ENCODE results near the gene BDH1. TPM values are rescaled to one million over a fixed set of nuclear protein-coding genes. Genes with fewer than 3 reads are reported as not detected.

Gene BDH1
- polyA plus RNA-seq, 1 experiment, result 6.1 TPM

DNA sequence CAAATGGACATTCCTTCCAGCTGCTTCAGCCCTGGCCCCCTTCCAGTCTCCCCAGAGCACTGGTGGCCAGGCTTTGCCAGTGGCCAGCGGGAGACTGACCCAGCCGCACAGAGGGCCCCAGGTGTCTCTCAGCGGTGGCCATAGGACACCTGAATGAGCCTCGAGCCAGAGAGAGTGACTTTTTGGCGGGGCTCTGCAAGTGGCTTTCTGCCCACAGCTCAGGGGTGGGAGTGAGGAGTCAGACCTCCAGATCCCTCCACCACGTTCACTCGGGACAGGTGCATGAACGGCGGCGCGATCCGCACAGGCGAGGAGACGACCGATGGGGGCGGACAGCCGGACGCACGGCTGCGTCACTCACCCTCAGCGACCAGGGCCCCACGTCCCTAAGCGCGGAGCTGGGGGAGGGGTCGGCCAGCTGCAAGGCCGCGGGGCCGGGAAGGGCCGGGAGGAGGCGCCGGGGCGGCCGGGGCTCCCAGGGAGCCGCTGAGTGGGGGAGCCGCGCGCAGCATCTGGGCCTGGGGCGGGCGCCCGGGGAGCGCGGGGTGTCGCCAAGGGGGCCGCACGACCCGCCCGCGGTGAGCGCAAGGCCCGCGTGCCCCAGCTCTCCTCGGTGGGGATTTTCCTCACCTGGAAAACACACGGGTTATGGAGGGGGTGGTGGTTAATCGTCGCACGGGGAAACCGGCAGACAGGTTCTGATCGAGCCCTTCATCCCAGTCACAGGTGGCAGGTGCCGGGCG, 57.1 kb downstream of the BDH1 start:
- no peak overlapping the region for H3K27ac ChIP-seq (ENCODE audit: low read depth, low read length)
- TF ChIP-seq, protein P1, sequence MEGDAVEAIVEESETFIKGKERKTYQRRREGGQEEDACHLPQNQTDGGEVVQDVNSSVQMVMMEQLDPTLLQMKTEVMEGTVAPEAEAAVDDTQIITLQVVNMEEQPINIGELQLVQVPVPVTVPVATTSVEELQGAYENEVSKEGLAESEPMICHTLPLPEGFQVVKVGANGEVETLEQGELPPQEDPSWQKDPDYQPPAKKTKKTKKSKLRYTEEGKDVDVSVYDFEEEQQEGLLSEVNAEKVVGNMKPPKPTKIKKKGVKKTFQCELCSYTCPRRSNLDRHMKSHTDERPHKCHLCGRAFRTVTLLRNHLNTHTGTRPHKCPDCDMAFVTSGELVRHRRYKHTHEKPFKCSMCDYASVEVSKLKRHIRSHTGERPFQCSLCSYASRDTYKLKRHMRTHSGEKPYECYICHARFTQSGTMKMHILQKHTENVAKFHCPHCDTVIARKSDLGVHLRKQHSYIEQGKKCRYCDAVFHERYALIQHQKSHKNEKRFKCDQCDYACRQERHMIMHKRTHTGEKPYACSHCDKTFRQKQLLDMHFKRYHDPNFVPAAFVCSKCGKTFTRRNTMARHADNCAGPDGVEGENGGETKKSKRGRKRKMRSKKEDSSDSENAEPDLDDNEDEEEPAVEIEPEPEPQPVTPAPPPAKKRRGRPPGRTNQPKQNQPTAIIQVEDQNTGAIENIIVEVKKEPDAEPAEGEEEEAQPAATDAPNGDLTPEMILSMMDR (IDR thresholded peaks at IDR 0.05; ENCODE audit: low read depth, low read length), result no peak
- CTCF ChIA-PET, result interaction anchor here (1.1 kb wide), 1 partner anchor 242 kb away, joined by 5 read pairs; no protein-coding TSS in a partner anchor
- peaks cover 13% of the 10 kb centered on the region for H3K9me3 ChIP-seq (ENCODE audit: control insufficient read depth, insufficient read depth, low read length)
- DNase-seq (ENCODE audit: low read depth, low spot score), result no peak
- POLR2A ChIA-PET, result no interaction called here
- no peaks in the 10 kb centered on the region for H3K27me3 ChIP-seq (ENCODE audit: control insufficient read depth, insufficient read depth, low read length)
- no peak overlapping the region for H3K4me3 ChIP-seq (ENCODE audit: low read depth, low read length)

DNA sequence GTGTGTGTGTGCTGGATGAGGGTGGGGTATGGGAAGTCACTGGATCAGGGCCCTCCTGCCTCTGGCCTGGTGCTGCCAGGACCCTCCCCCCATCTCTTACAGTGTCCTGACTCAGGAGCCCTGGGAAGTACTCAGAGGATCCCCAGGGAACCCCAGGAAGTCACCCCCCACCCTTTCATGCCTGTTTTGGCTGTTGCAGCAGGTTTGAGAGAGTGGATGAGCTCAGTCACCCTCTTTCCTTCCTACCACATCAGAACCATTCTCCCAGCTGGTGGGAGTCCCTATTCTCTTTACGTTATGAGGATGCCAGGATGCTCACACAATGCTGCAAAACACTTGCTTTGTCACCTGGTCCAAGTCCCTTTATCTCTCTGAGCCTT, 59.0 kb downstream of the BDH1 start:
- H3K9me3 ChIP-seq (ENCODE audit: control insufficient read depth, insufficient read depth, low read length), result peaks cover 9% of the 10 kb centered on the region
- DNase-seq (ENCODE audit: low read depth, low spot score), result no peak
- POLR2A ChIA-PET, result no interaction called here
- H3K4me3 ChIP-seq (ENCODE audit: low read depth, low read length), result no peak overlapping the region
- no peak overlapping the region for H3K27ac ChIP-seq (ENCODE audit: low read depth, low read length)
- H3K27me3 ChIP-seq (ENCODE audit: control insufficient read depth, insufficient read depth, low read length), result no peaks in the 10 kb centered on the region
- TF ChIP-seq, protein P1 (IDR thresholded peaks at IDR 0.05; ENCODE audit: low read depth, low read length), result no peak
- CTCF ChIA-PET, result interaction anchor here (0.6 kb wide), 1 partner anchor 241 kb away, joined by 5 read pairs; no protein-coding TSS in a partner anchor

DNA sequence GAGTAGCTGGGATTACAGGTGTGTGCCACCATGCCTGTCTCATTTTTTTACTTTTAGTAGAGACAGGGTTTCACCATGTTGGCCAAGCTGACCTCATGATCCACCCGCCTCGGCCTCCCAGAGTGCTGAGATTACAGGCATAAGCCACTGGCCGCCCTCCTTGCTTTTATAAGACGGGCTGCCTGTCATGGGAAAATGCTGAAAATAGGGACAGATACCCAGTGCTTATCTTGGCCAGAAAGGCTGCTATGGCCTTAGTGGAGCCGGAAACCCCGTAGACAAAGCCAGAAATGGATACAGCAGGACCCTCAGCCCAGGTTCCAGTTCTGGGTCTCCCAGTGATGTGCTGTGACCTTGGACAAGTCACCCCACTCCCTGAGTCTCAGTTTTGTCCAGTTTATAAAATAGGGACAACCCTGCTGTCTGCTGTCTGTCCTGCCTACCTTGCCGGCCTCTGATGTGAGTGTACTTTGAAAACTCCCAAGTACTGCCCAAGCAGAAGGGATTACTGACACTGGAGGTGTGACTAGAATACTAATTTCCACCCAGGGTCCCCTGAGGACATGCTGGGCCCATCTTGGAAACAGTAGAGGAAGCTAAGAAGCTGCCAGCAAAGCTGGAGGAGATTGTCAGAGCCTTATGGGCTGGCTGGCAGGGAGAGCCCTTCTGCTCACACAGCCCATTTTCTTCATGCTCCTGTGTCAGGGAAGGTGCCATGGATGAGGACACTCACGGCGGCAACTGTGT, 59.6 kb downstream of the BDH1 start:
- Histone ChIP-seq H3K9me3 (ENCODE audit: control insufficient read depth, insufficient read depth, low read length) (peaks cover 9% of the 10 kb centered on the region), H3K27ac (ENCODE audit: low read depth, low read length) (no peak overlapping the region), H3K27me3 (ENCODE audit: control insufficient read depth, insufficient read depth, low read length) (no peaks in the 10 kb centered on the region), H3K4me3 (ENCODE audit: low read depth, low read length) (no peak overlapping the region)
- CTCF ChIA-PET, result no interaction called here
- DNase-seq (ENCODE audit: low read depth, low spot score), result no peak
- POLR2A ChIA-PET, result no interaction called here
- TF ChIP-seq, protein P1 (IDR thresholded peaks at IDR 0.05; ENCODE audit: low read depth, low read length), result no peak

DNA sequence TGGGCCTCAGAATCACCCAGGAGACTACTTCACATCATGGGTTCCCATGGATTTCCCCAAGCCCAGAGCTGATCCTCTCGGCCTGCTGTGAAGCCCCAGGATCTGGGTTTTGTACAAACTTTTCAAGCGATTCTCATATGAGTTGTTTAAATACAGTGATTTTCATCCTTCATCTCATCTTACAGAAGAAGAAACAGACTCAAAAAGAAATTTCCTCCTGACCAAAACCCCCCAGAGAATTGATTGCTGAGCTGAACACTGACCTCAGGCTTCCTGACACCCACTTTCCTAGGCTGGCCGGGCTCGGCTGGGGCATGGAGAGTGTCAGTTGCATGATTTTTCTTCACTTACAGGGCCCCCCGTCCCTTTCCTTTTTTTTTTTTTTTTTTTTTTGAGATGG, 60.3 kb downstream of the BDH1 start:
- H3K27me3 ChIP-seq (ENCODE audit: control insufficient read depth, insufficient read depth, low read length), result no peaks in the 10 kb centered on the region
- no peak overlapping the region for H3K27ac ChIP-seq (ENCODE audit: low read depth, low read length)
- POLR2A ChIA-PET, result no interaction called here
- no peak for DNase-seq (ENCODE audit: low read depth, low spot score)
- H3K9me3 ChIP-seq (ENCODE audit: control insufficient read depth, insufficient read depth, low read length), result peaks cover 9% of the 10 kb centered on the region
- TF ChIP-seq, protein P1 (IDR thresholded peaks at IDR 0.05; ENCODE audit: low read depth, low read length), result no peak
- H3K4me3 ChIP-seq (ENCODE audit: low read depth, low read length), result no peak overlapping the region
- CTCF ChIA-PET, result no interaction called here

DNA sequence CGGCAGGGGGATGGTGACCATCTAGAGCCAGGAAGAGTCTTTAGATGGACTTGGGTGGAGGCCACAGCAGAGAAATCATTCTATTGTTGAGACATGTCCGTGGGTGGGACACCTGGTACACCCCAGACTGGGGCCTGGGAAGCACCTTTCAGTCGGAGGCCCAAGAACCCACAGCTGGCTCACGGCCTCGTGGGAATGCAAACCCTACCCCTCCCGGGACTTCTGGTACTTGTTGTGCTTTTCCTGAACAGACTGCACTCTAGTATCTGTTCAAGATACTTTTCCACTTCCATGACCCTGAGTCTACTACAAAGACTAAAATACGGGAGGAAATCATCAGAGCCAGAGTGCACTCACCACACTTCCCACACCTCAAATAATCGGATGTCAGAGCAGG, 60.7 kb downstream of the BDH1 start:
- Histone ChIP-seq H3K27ac (ENCODE audit: low read depth, low read length) (no peak overlapping the region), H3K9me3 (ENCODE audit: control insufficient read depth, insufficient read depth, low read length) (peaks cover 9% of the 10 kb centered on the region), H3K27me3 (ENCODE audit: control insufficient read depth, insufficient read depth, low read length) (no peaks in the 10 kb centered on the region), H3K4me3 (ENCODE audit: low read depth, low read length) (no peak overlapping the region)
- TF ChIP-seq, protein P1 (IDR thresholded peaks at IDR 0.05; ENCODE audit: low read depth, low read length), result no peak
- CTCF ChIA-PET, result no interaction called here
- POLR2A ChIA-PET, result no interaction called here
- DNase-seq (ENCODE audit: low read depth, low spot score), result no peak
